SK-N-SH treated with all-trans-retinoic acid at 6 μM for 48 hours (cell line): ENCODE data around the gene METTL22.

Experiments
- ISL1 ChIP-seq: fragments of 250-450 bp; sonication (Bioruptor Pico); IDR thresholded peaks from 2 replicates; pipeline ENCODE4 v2.1.2; 2022; ENCODE audit warnings: mild to moderate bottlenecking, moderate library complexity
- OSR1 ChIP-seq: fragments of 250-450 bp; sonication (Bioruptor Pico); IDR thresholded peaks from 2 replicates; pipeline ENCODE4 v1.8.0; 2022; ENCODE audit warnings: moderate library complexity, mild to moderate bottlenecking, inconsistent platforms
- PATZ1 ChIP-seq: fragments of 250-450 bp; sonication (Bioruptor Pico); IDR thresholded peaks from 2 replicates; pipeline ENCODE4 v1.8.0; 2020; ENCODE audit warnings: mild to moderate bottlenecking, moderate library complexity, borderline replicate concordance
- SNAI2 ChIP-seq: fragments of 250-450 bp; sonication (Bioruptor Pico); IDR thresholded peaks from 2 replicates; pipeline ENCODE4 v1.5.0; 2020; ENCODE audit warnings: mild to moderate bottlenecking, moderate library complexity
- TOX ChIP-seq: fragments of 250-450 bp; sonication (Bioruptor Pico); IDR thresholded peaks from 2 replicates; pipeline ENCODE4 v1.8.0; 2021; ENCODE audit warnings: mild to moderate bottlenecking, moderate library complexity, borderline replicate concordance
- TSHZ2 ChIP-seq: fragments of 250-450 bp; sonication (Bioruptor Pico); IDR thresholded peaks from 2 replicates; pipeline ENCODE4 v1.5.0; 2020; ENCODE audit warnings: mild to moderate bottlenecking, moderate library complexity
- ZC3H10 ChIP-seq: fragments of 250-450 bp; sonication (Bioruptor Pico); IDR thresholded peaks from 2 replicates; pipeline ENCODE4 v1.5.1; 2021; ENCODE audit warnings: mild to moderate bottlenecking, moderate library complexity
- ZFP3 ChIP-seq: fragments of 250-450 bp; sonication (Bioruptor Pico); IDR thresholded peaks from 2 replicates; pipeline ENCODE4 v1.5.0; 2020; ENCODE audit warnings: mild to moderate bottlenecking, moderate library complexity
- ZNF8 ChIP-seq: fragments of 450-650 bp; formaldehyde crosslinking; IDR thresholded peaks from 2 replicates; pipeline ENCODE4 v1.5.0; 2020; ENCODE audit warnings: mild to moderate bottlenecking, moderate library complexity

GRCh38 chr16:8628981-8629725 lies 7.7 kb downstream of the METTL22 start:
- TF ChIP-seq TSHZ2 (CRISPR knock-in tag) = no peak
- no peak for TF ChIP-seq ZNF8 (CRISPR knock-in tag)
- no peak for TF ChIP-seq PATZ1 (CRISPR knock-in tag)
- no peak for TF ChIP-seq TOX (CRISPR knock-in tag)
- no peak for TF ChIP-seq OSR1 (CRISPR knock-in tag)
- no peak for TF ChIP-seq ISL1
- no peak for TF ChIP-seq SNAI2 (CRISPR knock-in tag)
- no peak for TF ChIP-seq ZC3H10 (CRISPR knock-in tag)
- no peak for TF ChIP-seq ZFP3 (CRISPR knock-in tag)
